Thoracic aorta (tissue), 2 donors: ENCODE measurements around the gene BAZ2A. TPM values are rescaled to one million over a fixed set of nuclear protein-coding genes. Genes with fewer than 3 reads are reported as not detected.

ENCODE experiments used
- ATAC-seq: fragments of 150-250 bp; one replicate; pipeline ENCODE4 v1.8.0; 2017; ENCODE audit warnings: low read depth; ENCODE audit not compliant: insufficient number of reproducible peaks, low FRiP score
- DNase-seq: peaks from one replicate; pipeline ENCODE4 v3.0.0-alpha.2; 2020; ENCODE audit warnings: low spot score
- H3K27ac ChIP-seq, 2 donors: fragments of 200-600 bp; sonication (generic); 1 replicate in 1 of 2; 2 replicates in 1 of 2; pipeline ENCODE4 v1.5.1; 2016; ENCODE audit warnings: mild to moderate bottlenecking in 2 of 2, moderate library complexity in 2 of 2
- H3K27me3 ChIP-seq: fragments of 200-600 bp; sonication (generic); replicated peaks from 2 replicates; pipeline ENCODE4 v1.6.0; 2016; ENCODE audit warnings: mild to moderate bottlenecking; ENCODE audit not compliant: insufficient read depth
- H3K36me3 ChIP-seq: fragments of 200-600 bp; sonication (generic); one replicate; pipeline ENCODE4 v1.5.1; 2016
- H3K4me1 ChIP-seq, 2 donors: fragments of 200-600 bp; sonication (generic); 1 replicate in 1 of 2; 2 replicates in 1 of 2; pipeline versions ENCODE4 v1.5.1 to v1.6.0; 2016; ENCODE audit warnings: low read depth in 2 of 2, mild to moderate bottlenecking in 1 of 2; ENCODE audit not compliant: control insufficient read depth in 1 of 2
- H3K4me3 ChIP-seq: fragments of 200-600 bp; sonication (generic); 2 replicates; pipeline ENCODE4 v1.5.1; 2016; ENCODE audit warnings: mild to moderate bottlenecking
- H3K9me3 ChIP-seq: fragments of 200-600 bp; sonication (generic); 2 replicates; pipeline ENCODE4 v1.5.1; 2016
- CTCF ChIP-seq: fragments of 200-600 bp; sonication (generic); IDR thresholded peaks from one replicate; pipeline ENCODE4 v1.5.1; 2019; ENCODE audit warnings: antibody characterized with exemption
- total RNA-seq, 2 donors: library from RNA; depleted of rRNA; stranded (reverse); fragments of >200 nt; gene quantifications; one replicate each; pipeline versions ENCODE4 v1.1.0 to v1.2.3, GENCODE V29; 2016

The BAZ2A gene
- total RNA-seq, 2 donors from 2014 or later: 84.5 to 172 TPM

DNA sequence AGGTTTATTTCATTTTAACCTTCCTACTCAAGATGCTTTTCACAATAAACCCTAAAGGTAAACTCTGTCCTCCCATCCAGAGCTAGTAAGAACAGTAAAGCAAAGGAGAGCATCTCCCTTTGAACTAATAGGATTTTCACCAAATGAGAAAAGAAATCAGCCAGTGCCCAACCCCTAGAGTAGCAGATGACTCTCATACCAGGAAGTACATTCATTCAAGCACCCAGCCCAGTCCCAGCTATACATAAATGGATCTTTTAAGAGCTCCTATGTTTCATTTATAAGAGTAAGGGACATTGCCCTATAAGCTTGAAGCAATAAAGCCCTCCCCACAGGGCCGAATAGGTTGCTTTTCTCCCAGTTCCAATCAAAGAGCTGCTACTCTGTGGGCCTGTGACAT, 7.6 kb downstream of the BAZ2A start:
- no peak overlapping the region for H3K4me3 ChIP-seq
- ATAC-seq (no peak), DNase-seq (no peak)
- no peaks in the 10 kb centered on the region for H3K9me3 ChIP-seq
- no peak overlapping the region for H3K27ac ChIP-seq
- no peak for TF ChIP-seq CTCF
- H3K4me1 ChIP-seq: peaks cover 12 to 47% of the 10 kb centered on the region in 2 donors
- H3K36me3 ChIP-seq: peaks cover 28% of the 10 kb centered on the region
- H3K27me3 ChIP-seq: no peaks in the 10 kb centered on the region

DNA sequence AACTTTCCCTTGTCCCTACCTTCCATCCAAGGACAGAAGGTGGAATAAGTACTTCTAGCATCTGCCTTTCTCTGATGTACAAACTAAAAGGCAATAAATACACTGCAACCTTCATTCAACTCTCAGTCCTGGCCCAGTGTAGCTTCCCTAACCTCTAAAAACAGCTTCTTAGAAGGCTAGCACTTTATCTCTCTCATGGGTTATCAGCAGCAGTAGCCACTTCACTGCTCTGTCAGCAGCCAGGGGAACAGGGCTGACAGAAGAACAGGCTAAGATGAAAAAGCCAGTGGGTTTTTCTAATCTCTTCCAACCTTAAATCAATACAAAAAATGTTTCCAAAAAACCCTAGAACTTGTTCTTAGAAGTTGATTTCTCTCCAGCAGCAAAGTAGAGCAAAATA, 13.2 kb downstream of the BAZ2A start:
- H3K36me3 ChIP-seq: peaks cover 76% of the 10 kb centered on the region
- no peak for DNase-seq

GRCh38 chr12:56616244-56616643, 13.9 kb downstream of the BAZ2A start:
- no peak for TF ChIP-seq CTCF
- no peak overlapping the region for H3K4me3 ChIP-seq
- DNase-seq (no peak), ATAC-seq (no peak)
- H3K27me3 ChIP-seq: no peaks in the 10 kb centered on the region
- H3K9me3 ChIP-seq: no peaks in the 10 kb centered on the region
- peaks cover 0 to 8% of the 10 kb centered on the region in 2 donors for H3K4me1 ChIP-seq
- no peak overlapping the region for H3K27ac ChIP-seq
- peaks cover 81% of the 10 kb centered on the region for H3K36me3 ChIP-seq

More for the DNA sequence above, 13.2 kb downstream of the BAZ2A start:
- TF ChIP-seq CTCF: no peak
- H3K9me3 ChIP-seq: no peaks in the 10 kb centered on the region
- no peak overlapping the region for H3K27ac ChIP-seq
- H3K4me1 ChIP-seq: peaks cover 0 to 8% of the 10 kb centered on the region in 2 donors
- no peaks in the 10 kb centered on the region for H3K27me3 ChIP-seq
- ATAC-seq: no peak
- H3K4me3 ChIP-seq: no peak overlapping the region

GRCh38 chr12:56614627-56615026, 15.5 kb downstream of the BAZ2A start:
- no peak for ATAC-seq
- no peak overlapping the region for H3K4me3 ChIP-seq
- TF ChIP-seq CTCF: no peak
- no peak for DNase-seq
- H3K4me1 ChIP-seq: peaks cover 0 to 1% of the 10 kb centered on the region in 2 donors
- H3K36me3 ChIP-seq: peaks cover 88% of the 10 kb centered on the region
- no peaks in the 10 kb centered on the region for H3K9me3 ChIP-seq
- no peaks in the 10 kb centered on the region for H3K27me3 ChIP-seq
- H3K27ac ChIP-seq: no peak overlapping the region

GRCh38 chr12:56604355-56604754, 25.8 kb downstream of the BAZ2A start:
- no peak for ATAC-seq
- H3K27ac ChIP-seq: no peak overlapping the region
- no peak for DNase-seq

More at GRCh38 chr12:56604355-56604754, 25.8 kb downstream of the BAZ2A start:
- Histone ChIP-seq H3K4me1 (no peaks in the 10 kb centered on the region), H3K36me3 (peaks cover 93% of the 10 kb centered on the region), H3K27me3 (no peaks in the 10 kb centered on the region), H3K9me3 (no peaks in the 10 kb centered on the region), H3K4me3 (no peak overlapping the region)
- no peak for TF ChIP-seq CTCF
